CD4-positive, alpha-beta T cell treated with Interleukin-15 for 1 hour (primary cell): ENCODE data around the gene RABEPK.
"Not testable (repeated sequence)": the region's sequence is repeated elsewhere in the genome, so short reads cannot be mapped to it uniquely, and the experiment has no call there.

Source experiments
- DNase-seq: peaks from one replicate; pipeline ENCODE4 v3.0.0-alpha.2; 2020

Gene RABEPK

DNA sequence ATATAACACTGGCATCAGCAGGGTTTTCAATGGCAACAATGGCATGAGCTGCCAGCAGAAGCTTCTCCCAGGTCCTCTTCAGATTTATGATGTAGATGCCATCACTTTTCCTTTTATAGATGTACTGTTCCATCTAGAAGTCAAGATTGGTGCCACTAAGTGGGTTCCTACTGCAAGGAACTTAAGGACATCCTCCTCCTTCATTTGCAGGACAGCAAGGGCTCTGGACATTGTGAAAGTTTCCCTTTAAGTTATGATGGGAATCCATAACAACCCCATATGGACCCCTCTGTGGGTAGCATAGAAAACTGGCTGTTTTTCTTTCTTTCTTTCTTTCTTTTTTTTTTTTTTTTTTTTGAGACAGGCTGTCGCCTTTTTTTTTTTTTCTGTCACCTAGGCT, 4.8 kb upstream of the RABEPK start:
- DNase-seq = not testable (repeated sequence)

DNA sequence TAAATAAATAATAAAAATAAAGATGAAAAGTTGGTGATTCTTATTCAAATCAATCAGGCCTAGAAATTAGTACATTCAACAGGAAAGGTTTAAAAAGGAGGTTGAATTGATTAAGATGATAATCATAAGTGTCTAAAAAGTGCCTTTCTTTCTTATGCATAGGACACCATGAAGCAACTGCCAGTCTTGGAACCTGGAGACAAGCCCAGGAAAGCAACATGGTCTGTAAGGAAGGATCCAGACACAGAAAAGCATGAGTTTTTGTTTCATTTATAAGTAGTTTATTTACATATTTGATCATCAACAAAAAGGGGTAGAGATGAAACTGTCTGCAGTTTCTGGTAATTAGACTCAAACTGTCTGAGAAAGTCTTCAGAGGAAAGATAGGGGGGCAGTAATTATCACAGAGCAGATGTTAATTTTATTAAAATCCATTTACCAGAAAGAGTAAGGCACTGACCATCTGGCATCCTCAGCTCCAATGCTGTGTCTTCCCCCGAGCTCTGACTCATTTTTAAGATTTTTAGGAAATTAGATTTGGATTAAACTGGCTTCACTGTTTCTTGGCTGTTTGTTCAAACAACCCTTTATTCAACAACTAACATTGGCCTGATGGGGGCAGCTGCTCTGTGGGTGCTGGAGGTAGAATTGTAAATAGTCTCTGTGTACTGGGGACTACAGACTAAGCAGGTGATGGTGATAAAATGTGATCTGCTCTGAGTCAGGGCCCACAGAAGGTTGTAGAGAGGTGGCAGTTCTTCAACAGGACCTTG, 2.7 kb downstream of the RABEPK start:
- no peak for DNase-seq

- no peak for DNase-seq
These were observed 4.1 kb downstream of the RABEPK start for GRCh38 chr9:125204477-125204876.

GRCh38 chr9:125214186-125214585, 13.8 kb downstream of the RABEPK start:
- DNase-seq = no peak

- DNase-seq = no peak
These were observed 18.3 kb downstream of the RABEPK start for GRCh38 chr9:125218621-125219020.

DNA sequence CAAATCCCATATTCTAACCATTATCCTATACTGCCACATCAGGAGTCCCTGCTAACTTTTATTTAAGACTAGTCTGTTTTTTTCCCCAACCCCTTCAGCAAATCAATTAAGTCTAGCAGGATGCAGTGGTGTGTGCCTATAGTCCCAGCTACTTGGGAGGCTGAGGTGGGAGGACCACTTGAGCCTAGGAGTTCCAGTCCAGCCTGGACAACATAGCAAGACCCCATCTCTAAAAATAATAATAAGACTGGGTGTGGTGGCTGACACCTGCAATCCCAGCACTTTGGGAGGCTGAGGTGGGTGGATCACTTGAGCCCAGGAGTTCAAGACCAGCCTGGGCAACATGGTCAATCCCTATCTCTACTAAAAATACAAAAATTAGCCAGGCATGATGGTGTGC, 24.5 kb downstream of the RABEPK start:
- not testable (repeated sequence) for DNase-seq

DNA sequence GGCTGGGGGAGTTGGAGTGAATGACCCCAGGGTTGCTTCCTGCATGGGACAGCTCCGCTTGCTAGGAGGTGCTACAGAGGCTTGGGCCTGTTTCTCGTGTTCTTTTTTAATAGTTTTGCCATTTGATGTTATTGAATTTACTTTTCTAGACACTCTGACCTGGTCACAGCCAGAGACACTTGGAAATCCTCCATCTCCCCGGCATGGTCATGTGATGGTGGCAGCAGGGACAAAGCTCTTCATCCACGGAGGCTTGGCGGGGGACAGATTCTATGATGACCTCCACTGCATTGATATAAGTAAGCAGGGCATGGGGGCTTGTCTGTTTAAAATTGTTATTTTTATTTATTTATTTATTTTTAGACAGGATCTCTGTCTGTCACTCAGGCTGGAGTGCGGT, 27.4 kb downstream of the RABEPK start:
- no peak for DNase-seq

- no peak for DNase-seq
These were observed 33.3 kb downstream of the RABEPK start for GRCh38 chr9:125233678-125234077.

DNA sequence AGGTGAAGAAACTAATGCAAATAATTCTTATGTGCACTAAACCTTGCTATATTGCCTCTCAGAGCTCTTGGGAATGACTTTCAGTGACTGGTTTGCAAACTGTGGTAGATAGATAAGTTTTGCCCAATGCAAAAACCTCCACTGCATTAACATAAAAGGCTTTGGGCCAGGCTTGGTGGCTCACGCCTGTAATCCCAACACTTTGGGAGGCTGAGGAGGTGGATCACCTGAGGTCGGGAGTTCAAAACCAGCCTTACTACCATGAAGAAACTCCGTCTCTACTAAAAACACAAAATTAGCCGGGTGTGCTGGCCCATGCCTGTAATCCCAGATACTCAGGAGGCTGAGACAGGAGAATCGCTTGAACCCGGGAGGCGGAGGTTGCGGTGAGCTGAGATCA, 33.8 kb downstream of the RABEPK start:
- not testable (repeated sequence) for DNase-seq

DNA sequence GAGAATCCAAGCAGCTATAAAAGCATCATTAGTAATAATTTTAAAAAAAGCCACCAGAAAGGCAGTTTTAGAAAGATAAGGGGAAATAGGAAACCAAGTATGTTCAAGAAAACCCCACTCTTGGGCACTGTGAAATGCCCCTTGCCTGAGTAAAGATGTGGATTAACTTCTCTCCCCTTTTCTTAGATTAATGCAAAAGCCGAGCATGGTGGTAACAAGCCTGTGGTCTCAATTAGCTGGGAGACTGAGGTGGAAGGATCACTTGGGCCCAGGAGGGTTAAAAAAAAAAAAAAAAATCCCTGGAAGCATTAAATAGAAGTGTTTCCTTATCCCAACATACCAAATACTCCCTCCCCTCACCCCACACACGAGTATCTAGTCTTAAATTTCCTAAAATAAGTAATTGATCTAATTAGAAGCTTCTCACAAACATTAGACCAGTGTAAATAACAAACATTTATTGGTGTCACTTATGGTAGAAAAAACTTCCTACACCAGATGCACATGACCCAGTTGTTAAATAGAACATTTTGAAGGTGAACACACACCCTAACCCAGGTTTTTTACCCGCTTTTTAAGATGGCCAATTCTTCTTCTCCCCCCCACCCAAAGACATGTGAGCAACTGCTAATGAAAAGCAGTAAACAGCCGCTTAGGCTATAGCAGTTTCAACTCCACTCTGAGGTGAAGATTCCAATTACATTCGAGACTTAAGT, 35.6 kb downstream of the RABEPK start:
- no peak for DNase-seq

- not testable (repeated sequence) for DNase-seq
These were observed 36.3 kb downstream of the RABEPK start for GRCh38 chr9:125236520-125237159.

GRCh38 chr9:125238127-125238914, 38.0 kb downstream of the RABEPK start:
- no peak for DNase-seq

DNA sequence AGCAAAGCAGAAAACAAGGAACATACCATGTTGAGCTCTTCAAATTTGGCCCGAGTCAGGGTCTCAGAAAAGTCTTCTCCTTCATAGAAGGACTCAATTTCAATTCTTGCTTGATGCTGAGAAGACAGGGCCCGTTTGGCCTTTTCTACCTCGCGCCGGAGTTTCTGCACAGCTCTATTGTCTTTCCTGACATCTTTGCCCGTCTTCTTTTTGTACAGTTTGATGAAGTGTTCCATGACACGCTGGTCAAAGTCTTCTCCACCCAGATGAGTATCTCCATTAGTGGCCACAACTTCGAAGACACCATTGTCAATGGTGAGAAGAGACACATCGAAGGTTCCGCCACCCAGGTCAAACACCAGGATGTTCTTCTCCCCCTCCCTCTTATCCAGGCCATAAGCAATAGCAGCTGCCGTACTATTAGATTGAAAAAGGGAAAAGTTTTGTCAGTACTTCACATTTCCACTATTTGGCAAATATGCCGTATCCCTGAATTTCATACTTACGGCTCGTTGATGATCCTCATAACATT, 38.6 kb downstream of the RABEPK start:
- DNase-seq = no peak

DNA sequence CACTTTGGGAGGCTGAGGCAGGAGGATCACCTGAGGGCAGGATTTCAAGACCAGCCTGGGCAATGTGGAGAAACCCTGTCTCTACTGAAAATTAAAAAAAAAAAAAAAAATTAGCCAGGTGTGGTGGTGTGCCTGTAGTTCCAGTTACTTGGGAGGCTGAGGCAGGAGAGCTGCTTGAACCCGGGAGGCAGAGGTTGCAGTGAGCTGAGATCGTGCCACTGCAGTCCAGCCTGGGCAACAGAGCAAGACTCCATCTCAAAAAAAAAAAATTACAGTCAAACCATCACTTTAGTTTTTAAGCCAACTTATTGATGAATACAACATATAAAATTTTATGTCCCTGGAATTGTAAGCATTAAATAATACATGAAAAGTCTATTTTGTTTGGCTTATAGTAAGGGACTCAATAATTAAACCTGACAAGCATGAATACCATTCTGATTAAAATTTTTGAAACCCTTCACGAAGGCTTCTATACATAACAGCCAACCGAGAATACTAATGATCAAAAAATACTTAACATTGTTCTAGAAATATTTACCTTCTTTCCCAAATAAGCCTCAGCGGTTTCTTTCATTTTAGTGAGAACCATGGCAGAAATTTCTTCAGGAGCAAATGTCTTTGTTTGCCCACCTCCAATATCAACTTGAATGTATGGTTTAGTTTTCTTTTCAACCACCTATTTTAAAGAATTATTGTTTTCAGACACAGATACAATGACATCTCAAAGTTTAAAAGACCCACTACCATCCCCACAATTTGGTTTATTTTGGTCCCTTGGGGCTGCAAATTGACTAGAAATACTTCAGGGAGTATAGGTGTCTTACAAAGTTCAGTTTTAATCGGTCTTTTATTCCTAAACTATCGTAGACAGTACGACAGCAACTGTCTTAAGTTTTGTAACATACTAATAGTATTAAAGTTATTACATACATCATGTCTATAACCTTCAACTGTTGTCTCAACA, 39.6 kb downstream of the RABEPK start:
- no peak for DNase-seq

GRCh38 chr9:125240649-125240999, 40.3 kb downstream of the RABEPK start:
- peak; percentile 46 for DNase-seq

DNA sequence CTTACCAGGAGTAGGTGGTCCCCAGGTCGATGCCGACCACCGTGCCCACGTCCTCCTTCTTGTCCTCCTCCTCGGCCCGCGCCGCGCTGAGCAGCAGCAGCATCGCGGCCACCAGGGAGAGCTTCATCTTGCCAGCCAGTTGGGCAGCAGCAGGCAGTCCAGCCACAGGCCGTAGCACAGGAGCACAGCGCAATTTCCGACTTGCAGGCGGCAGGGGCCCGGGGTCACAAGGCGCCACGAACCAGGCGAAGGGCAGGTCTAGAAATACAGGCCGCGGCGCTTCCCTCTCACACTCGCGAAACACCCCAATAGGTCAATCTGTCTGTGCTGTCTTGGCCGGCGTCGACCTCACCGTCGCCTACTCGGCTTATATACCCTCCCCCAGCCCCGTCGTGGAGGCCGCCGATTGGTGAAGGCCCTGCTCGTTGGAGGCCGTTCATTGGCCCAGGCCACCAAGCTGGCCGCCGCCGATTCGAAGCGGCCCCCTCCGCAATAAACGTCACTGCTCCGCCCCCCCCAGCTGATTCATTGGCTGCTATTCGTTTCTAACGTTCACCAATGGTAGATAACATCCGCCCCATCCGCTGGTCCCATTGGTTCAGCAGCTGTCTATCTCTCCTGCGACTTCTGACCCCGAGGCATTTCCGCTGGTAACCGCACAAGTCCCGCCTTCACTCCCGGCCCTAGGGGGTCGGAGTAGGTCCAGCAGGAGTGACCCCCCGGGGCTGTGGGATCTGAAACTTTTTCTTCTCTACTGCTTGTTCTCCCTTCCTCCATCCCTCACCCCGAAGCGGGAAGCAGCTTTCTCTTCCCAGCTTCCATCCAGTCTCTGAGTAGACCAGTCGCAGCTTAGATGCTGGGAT, 40.9 kb downstream of the RABEPK start, which contains the start of gene HSPA5:
HSPA5 (minus strand) TSS at position 344 of the 863 bp plus-strand sequence; CDS start at position 127, 217 bp downstream.
- peak; percentile 100 for DNase-seq

DNA sequence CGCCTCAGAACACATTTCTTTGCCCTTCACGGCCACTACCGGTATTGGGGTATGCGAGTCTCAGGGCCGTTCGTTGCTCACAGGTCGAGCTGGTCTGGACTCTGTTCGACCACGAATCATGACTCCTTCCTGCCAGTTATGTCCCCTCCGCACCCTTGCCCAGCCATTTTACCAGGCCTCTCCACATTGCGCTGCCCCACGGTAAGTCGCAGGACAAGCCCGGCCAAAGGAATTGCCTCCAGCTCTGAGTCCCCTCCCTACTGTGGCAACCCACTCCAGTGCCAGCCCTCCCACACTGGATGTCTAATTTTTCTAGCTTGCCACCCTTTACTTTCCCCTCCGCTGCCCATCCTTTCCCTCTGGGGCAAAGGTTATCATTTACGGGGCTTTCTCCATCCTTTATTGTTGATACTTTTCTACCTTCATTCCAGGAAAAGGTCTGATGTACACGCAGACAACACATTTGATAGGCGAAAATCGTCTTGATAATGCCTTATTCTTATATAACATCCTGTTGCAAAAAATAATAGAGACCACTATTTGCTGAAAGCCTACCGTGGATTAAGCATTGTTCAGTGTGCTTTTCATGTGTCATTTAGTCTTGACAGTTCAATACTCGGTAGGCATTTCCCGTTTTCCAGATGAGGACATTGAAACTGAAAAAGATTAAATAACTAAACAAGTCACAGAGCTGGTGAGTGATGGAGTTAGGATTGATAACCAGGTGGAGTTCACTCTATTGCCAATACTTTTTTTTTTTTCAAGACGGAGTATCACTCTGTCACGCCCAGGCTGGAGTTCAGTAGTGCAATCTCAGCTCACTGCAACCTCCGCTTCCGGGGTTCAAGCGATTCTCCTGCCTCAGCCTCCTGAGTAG, 41.8 kb downstream of the RABEPK start:
- no peak for DNase-seq

- no peak for DNase-seq
These were observed 43.5 kb downstream of the RABEPK start for GRCh38 chr9:125243792-125244260.

- DNase-seq = no peak
These were observed 45.9 kb downstream of the RABEPK start for GRCh38 chr9:125246261-125246667.
